Stimulated activated memory B cell treated with anti-CD40 and anti-IgM and Interleukin-4, amounts not matched to agents 10 μg/mL and 1 μg/mL and 100 μg/mL, for 72 hours (primary cell): ENCODE data around the gene SLAIN1.
"Not testable (repeated sequence)": the region's sequence is repeated elsewhere in the genome, so short reads cannot be mapped to it uniquely, and the experiment has no call there.

Source experiments
- ATAC-seq: fragments of 150-1000 bp; cut with Tn5 transposase; 2 replicates; pipeline ENCODE4 v1.10.0; 2021
- H3K27ac Mint-ChIP-seq: one replicate; pipeline ENCODE4 v1.8.0; 2022; ENCODE audit warnings: mild to moderate bottlenecking, mixed read lengths
- H3K27me3 Mint-ChIP-seq: one replicate; pipeline ENCODE4 v1.8.0; 2022; ENCODE audit warnings: mixed read lengths
- H3K36me3 Mint-ChIP-seq: one replicate; pipeline ENCODE4 v1.8.0; 2022; ENCODE audit warnings: mixed read lengths
- H3K4me1 Mint-ChIP-seq: one replicate; pipeline ENCODE4 v1.8.0; 2022; ENCODE audit warnings: mixed read lengths
- H3K4me3 Mint-ChIP-seq: one replicate; pipeline ENCODE4 v1.8.0; 2022; ENCODE audit warnings: mild to moderate bottlenecking, moderate library complexity, mixed read lengths
- H3K9me3 Mint-ChIP-seq: one replicate; pipeline ENCODE4 v1.8.0; 2022; ENCODE audit warnings: mixed read lengths

SLAIN1 gene

DNA sequence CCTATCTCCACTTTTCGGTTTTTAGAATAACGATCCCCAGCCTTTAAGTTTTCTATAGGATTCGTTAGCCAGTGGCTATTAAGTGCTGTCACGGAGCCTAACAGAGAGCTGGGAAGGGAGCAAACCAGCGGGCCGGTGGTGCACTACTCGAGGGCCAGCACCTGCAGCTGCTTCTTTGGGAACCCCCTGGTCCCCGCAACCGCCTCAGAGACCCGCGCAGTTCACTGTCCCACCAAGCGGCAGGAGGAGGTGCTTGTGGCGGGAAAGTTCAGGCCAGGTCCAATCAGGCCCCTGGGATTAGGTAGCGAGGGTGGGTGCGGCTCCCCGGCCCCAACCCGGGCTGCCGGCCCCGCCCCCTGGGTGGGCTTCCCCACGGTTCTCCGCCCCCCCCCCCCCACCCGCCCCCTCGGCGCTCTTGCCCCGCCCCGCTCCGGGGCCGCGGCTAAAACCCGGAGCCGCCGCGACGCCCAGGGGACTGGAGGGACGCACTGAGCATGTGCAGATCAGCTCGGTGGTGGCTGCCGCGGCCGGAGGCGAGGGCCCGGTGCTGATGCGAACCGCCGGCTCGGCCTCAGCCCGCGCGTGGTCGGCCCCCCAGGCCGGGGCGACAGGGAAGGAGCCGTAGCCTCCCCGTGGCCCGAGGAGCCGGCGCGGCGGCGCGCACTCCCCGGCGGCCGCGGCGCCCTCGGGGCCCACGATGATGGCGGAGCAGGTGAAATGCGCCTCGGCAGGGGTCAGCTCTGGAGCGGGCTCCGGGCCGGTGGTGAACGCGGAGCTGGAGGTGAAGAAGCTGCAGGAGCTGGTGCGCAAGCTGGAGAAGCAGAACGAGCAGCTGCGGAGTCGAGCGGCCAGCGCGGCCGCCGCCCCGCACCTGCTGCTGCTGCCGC is at the start of gene SLAIN1:
SLAIN1 (plus strand) TSS at position 471 of the 887 bp plus-strand sequence; CDS start at position 698, 227 bp downstream.
- peak within 1 kb of the TSS; percentile 71 for H3K27ac Mint-ChIP-seq
- peak within 1 kb of the TSS; percentile 90 for H3K4me3 Mint-ChIP-seq
- ATAC-seq, result peak; percentile 93
- H3K27me3 Mint-ChIP-seq, result no peaks in the 10 kb centered on the region
- H3K4me1 Mint-ChIP-seq, result peaks cover 28% of the 10 kb centered on the region
- no peaks in the 10 kb centered on the region for H3K9me3 Mint-ChIP-seq
- no peaks in the 10 kb centered on the region for H3K36me3 Mint-ChIP-seq

DNA sequence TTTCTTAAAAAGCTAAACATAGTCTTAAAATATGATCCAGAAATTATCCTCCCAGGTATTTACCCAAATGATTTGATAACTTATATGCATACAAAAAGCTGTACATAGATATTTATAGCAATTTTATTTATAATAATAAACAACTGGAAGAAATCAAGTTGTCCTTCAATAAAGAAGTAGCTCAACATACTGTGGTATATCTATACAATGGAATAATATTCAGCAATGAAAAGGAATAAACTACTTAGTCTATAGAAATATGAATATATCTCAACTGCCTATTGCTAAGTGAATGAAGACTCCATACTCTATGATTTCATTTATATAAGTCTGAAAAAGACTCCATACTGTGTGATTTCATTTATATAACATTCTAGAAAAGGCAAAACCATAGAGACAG is 47.1 kb upstream of the SLAIN1 start:
- no peak for ATAC-seq

DNA sequence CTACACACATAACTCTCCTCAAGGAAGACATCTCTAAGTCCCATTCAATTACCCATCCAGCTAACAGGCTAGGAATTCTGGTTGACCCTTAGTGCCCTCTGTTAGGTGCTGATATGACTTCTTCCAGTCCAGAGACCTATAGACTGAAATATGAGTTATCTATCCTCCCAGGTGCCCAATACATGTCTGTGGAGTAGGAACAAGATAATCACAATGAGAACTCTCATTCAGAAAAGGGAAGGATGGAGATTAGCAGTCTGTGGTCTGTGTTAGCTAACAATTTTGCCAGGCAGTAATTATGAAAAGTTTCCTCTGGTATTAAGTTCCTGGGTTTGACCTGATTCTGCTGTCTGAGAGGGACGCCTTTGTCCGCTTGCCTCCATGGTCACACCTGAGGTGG is 44.2 kb upstream of the SLAIN1 start:
- Mint-ChIP-seq H3K4me3 (no peak overlapping the region), H3K27me3 (peaks cover 12% of the 10 kb centered on the region), H3K9me3 (peaks cover 14% of the 10 kb centered on the region), H3K36me3 (no peaks in the 10 kb centered on the region), H3K27ac (no peak overlapping the region), H3K4me1 (no peaks in the 10 kb centered on the region)
- no peak for ATAC-seq

More for the DNA sequence above, 47.1 kb upstream of the SLAIN1 start:
- H3K4me3 Mint-ChIP-seq, result no peak overlapping the region
- no peaks in the 10 kb centered on the region for H3K36me3 Mint-ChIP-seq
- H3K9me3 Mint-ChIP-seq, result peaks cover 7% of the 10 kb centered on the region
- H3K27me3 Mint-ChIP-seq, result peaks cover 22% of the 10 kb centered on the region
- H3K4me1 Mint-ChIP-seq, result no peaks in the 10 kb centered on the region
- no peak overlapping the region for H3K27ac Mint-ChIP-seq

DNA sequence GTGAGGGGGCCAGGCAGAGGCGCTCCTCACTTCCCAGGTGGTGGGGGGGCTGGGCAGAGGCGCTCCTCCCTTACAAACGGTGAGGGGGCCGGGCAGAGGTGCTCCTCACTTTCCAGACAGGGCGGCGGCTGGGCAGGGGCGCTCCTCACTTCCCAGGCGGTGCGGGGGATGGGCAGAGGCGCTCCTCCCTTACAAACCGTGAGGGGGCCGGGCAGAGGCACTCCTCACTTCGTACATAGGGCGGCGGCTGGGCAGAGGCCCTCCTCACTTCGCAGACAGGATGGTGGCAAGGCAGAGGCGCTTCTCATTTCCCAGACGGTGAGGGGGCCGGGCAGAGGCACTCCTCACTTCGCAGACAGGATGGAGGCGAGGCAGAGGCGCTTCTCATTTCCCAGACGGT is 37.5 kb upstream of the SLAIN1 start:
- not testable (repeated sequence) for H3K36me3 Mint-ChIP-seq, H3K27ac Mint-ChIP-seq, H3K27me3 Mint-ChIP-seq, ATAC-seq, H3K9me3 Mint-ChIP-seq, H3K4me3 Mint-ChIP-seq, H3K4me1 Mint-ChIP-seq

DNA sequence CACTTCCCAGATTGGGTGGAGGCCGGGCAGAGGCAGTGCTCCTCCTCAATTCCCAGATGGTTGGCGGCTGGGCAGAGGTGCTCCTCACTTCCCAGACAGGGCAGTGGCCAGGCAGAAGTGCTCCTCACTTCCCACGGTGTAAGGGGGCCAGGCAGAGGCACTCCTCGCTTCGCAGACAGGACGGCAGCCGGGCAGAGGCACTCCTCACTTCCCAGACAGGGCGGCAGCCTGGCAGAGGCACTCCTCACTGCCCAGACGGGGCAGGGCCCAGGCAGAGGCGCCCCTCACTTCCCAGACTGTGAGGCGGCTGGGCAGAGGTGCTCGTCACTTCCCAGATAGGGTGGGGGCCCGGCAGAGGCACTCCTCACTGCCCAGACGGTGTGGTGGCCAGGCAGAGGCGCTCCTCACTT is 36.6 kb upstream of the SLAIN1 start:
- no peaks in the 10 kb centered on the region for H3K36me3 Mint-ChIP-seq
- H3K27ac Mint-ChIP-seq, result no peak overlapping the region
- H3K27me3 Mint-ChIP-seq, result no peaks in the 10 kb centered on the region
- H3K4me3 Mint-ChIP-seq, result no peak overlapping the region
- H3K9me3 Mint-ChIP-seq, result peaks cover 6% of the 10 kb centered on the region
- no peak for ATAC-seq
- no peaks in the 10 kb centered on the region for H3K4me1 Mint-ChIP-seq

GRCh38 chr13:77662301-77662700 is 35.2 kb upstream of the SLAIN1 start:
- not testable (repeated sequence) for H3K27ac Mint-ChIP-seq, H3K4me1 Mint-ChIP-seq, ATAC-seq, H3K36me3 Mint-ChIP-seq, H3K9me3 Mint-ChIP-seq, H3K4me3 Mint-ChIP-seq
- H3K27me3 Mint-ChIP-seq, result peaks cover 13% of the 10 kb centered on the region

GRCh38 chr13:77662831-77663230 is 34.7 kb upstream of the SLAIN1 start:
- not testable (repeated sequence) for H3K27ac Mint-ChIP-seq, ATAC-seq, H3K4me1 Mint-ChIP-seq, H3K4me3 Mint-ChIP-seq, H3K36me3 Mint-ChIP-seq, H3K9me3 Mint-ChIP-seq
- peaks cover 18% of the 10 kb centered on the region for H3K27me3 Mint-ChIP-seq

GRCh38 chr13:77674852-77675251 is 22.6 kb upstream of the SLAIN1 start:
- Mint-ChIP-seq H3K9me3 (no peaks in the 10 kb centered on the region), H3K4me3 (no peak overlapping the region), H3K4me1 (no peaks in the 10 kb centered on the region), H3K27me3 (peaks cover 72% of the 10 kb centered on the region), H3K36me3 (no peaks in the 10 kb centered on the region), H3K27ac (no peak overlapping the region)
- no peak for ATAC-seq

- peak; percentile 20 for ATAC-seq
- Mint-ChIP-seq H3K4me3 (no peak overlapping the region), H3K36me3 (no peaks in the 10 kb centered on the region), H3K27ac (no peak overlapping the region), H3K9me3 (no peaks in the 10 kb centered on the region), H3K4me1 (no peaks in the 10 kb centered on the region), H3K27me3 (peaks cover 67% of the 10 kb centered on the region)
These were observed 18.7 kb upstream of the SLAIN1 start for GRCh38 chr13:77678691-77679235.

DNA sequence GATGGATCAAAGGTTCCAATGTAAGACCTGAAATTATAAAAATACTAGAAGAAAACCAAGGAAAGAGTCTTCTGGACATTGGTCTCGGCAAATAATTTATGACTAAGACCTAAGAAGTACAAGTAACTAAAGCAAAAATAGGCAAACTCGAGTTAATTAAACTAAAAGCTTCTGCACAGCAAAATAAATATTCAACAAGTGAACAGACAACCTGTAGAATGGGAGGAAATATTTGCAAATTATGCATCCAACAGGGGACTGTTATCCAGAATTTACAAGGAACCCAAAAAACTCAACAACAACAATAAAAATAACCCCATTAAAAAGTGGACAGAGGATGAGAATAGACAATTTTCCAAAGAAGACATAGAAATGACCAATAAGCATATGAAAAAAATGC is 9.7 kb upstream of the SLAIN1 start:
- Mint-ChIP-seq H3K4me3 (no peak overlapping the region), H3K9me3 (peaks cover 16% of the 10 kb centered on the region), H3K27me3 (peaks cover under 1% of the 10 kb centered on the region), H3K4me1 (no peaks in the 10 kb centered on the region), H3K27ac (no peak overlapping the region), H3K36me3 (no peaks in the 10 kb centered on the region)
- ATAC-seq, result no peak

DNA sequence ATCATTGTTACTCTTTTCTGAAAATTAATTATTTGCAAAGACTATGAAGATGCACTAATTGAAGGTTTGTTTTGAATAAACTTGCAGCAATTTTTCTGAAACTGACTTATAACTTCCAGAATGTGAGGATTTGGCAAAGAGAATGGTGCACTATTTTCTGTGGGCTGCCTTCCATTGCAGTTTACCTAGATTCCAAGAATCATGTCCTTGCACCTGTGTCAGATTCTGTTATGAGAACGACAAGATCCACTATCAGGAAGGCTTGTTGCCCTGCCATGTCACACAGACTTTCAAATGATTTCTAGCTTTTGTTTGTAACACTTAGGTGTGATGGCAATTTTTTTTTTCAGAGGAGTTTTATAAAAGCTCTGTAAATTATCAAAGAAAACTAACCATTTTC is 5.6 kb upstream of the SLAIN1 start:
- H3K36me3 Mint-ChIP-seq, result no peaks in the 10 kb centered on the region
- ATAC-seq, result no peak
- H3K4me1 Mint-ChIP-seq, result peaks cover 13% of the 10 kb centered on the region
- H3K27ac Mint-ChIP-seq, result no peak overlapping the region
- no peaks in the 10 kb centered on the region for H3K27me3 Mint-ChIP-seq
- no peak overlapping the region for H3K4me3 Mint-ChIP-seq
- peaks cover 9% of the 10 kb centered on the region for H3K9me3 Mint-ChIP-seq

DNA sequence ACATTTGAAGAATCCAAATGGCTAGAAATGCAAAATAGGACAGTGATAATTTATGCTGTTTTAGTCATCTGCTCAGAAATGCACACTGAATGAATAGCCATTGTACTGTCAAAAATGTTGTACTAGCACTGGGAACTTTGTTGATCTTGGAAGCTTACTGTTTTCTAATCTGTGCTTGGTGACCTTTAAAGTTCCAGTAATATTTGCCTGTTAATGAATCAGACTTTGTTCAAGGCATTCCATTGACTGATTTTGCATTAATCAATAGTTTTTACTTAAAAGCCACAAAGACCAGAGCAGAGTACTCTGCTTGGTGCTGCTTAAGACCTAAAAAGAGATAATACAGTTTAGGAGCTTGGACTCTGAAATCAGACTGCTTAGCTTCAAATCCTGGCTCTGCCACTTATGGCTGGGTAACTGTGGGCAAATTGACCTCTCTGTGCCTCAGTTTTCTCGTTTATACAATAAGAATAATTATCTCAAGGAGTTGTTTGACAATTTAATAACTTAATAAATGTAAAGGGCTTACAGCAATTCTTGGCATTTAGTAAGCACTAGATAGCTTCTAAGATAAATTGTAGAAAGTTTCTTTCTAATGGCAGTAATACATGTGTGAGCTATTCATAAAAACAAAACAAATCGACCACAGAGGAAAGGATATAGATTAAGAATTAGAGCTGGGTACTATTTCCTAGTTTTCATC is 4.6 kb upstream of the SLAIN1 start:
- Mint-ChIP-seq H3K4me3 (no peak overlapping the region), H3K9me3 (peaks cover 2% of the 10 kb centered on the region), H3K4me1 (peaks cover 17% of the 10 kb centered on the region), H3K36me3 (no peaks in the 10 kb centered on the region), H3K27me3 (no peaks in the 10 kb centered on the region), H3K27ac (peak overlapping the region; percentile 5)
- no peak for ATAC-seq

GRCh38 chr13:77693449-77693940 is 4.0 kb upstream of the SLAIN1 start:
- H3K9me3 Mint-ChIP-seq, result no peaks in the 10 kb centered on the region
- no peaks in the 10 kb centered on the region for H3K27me3 Mint-ChIP-seq
- no peaks in the 10 kb centered on the region for H3K36me3 Mint-ChIP-seq
- peak overlapping the region; percentile 5 for H3K27ac Mint-ChIP-seq
- ATAC-seq, result no peak
- H3K4me3 Mint-ChIP-seq, result no peak overlapping the region
- H3K4me1 Mint-ChIP-seq, result peaks cover 17% of the 10 kb centered on the region

GRCh38 chr13:77696006-77696878 is 1.2 kb upstream of the SLAIN1 start:
- peak overlapping the region; percentile 51 for H3K27ac Mint-ChIP-seq
- no peaks in the 10 kb centered on the region for H3K27me3 Mint-ChIP-seq
- H3K4me3 Mint-ChIP-seq, result peak overlapping the region; percentile 66
- no peaks in the 10 kb centered on the region for H3K9me3 Mint-ChIP-seq
- ATAC-seq, result no peak
- H3K4me1 Mint-ChIP-seq, result peaks cover 28% of the 10 kb centered on the region
- H3K36me3 Mint-ChIP-seq, result no peaks in the 10 kb centered on the region

- Mint-ChIP-seq H3K36me3 (no peaks in the 10 kb centered on the region), H3K9me3 (no peaks in the 10 kb centered on the region), H3K4me3 (peak overlapping the region; percentile 82), H3K4me1 (peaks cover 28% of the 10 kb centered on the region), H3K27ac (peak overlapping the region; percentile 51), H3K27me3 (no peaks in the 10 kb centered on the region)
- peak; percentile 9 for ATAC-seq
These were observed 639 bp upstream of the SLAIN1 start for GRCh38 chr13:77696879-77697216.
